HG02943 (cell line): ENCODE data around the gene VPS13C.

ENCODE experiments used
- ATAC-seq: cut with Tn5 transposase; IDR thresholded peaks from one replicate; pipeline ENCODE4 v1.9.1; 2021; ENCODE audit warnings: mild to moderate bottlenecking, low read depth, moderate library complexity; ENCODE audit not compliant: unreplicated experiment

Gene VPS13C

GRCh38 chr15:61829514-61829889 lies 230.7 kb downstream of the VPS13C start:
- ATAC-seq = no peak

DNA sequence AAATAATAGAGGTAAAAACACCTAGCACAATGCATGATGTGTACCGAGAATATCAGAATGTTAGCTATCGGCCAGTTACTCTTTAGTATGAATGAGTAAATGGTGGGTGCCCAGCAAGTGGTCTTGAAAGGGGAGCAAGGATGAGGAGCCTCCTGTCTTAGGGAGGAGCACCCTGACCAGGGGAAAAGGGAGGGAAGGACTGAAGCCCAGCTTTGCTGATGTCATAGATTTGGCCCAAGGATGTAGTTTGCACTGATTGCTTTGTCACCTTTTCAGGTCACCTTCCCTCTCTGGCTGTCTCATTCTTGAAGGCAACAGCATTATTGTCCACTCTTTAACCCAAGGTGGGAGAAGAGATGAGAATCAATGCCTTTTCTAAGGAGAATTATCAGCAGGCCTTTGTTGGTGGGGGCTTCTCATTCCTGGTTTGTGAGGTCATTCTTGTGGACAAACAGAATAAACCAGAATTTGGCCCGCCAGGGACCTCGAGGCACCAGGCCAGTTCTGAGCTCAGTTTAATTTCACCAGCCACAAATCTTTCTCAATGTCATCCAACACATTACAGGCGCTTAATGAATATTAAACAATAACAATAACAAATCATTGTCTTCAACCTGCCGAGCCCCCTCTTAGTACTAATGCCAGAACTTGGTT lies 231.3 kb downstream of the VPS13C start:
- ATAC-seq = no peak

DNA sequence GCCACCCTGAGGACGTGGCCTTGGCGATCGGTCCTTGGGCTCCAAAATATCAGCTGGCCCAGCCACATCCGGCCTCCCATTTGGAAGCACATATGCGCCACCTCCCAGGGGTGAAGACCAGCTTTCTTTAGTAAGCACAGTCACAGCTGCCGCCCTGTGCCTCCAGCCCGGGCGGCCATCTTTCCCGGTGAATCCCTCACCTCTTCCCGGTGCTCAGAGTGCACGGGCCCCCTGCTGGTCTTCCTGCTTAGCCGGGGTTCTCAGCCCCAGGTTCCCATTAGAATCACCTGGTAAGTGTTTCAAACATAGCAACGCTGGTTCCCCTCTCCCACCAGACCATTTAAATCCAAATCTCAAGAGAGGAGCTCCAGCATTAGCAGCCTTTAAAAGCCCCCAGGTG lies 232.2 kb downstream of the VPS13C start:
- no peak for ATAC-seq

DNA sequence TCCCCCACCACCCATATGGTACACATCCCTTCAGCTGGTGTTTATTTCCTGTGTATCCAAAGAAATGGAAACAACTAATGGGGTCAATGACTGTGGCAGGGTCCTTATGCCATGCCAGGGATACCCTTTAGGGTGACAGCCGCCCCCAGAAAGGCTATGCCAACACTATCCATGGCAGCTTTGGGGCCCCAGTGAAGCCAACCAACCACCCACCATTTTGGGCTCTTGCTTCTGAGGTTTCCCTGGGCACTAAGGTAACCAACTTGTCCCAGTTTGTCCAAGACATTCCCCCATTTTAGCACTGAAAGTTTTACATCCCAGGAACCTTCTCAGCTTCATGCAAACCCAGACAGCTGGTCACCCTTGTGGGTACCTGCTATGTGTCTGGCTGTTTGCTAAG lies 233.1 kb downstream of the VPS13C start:
- ATAC-seq = no peak

DNA sequence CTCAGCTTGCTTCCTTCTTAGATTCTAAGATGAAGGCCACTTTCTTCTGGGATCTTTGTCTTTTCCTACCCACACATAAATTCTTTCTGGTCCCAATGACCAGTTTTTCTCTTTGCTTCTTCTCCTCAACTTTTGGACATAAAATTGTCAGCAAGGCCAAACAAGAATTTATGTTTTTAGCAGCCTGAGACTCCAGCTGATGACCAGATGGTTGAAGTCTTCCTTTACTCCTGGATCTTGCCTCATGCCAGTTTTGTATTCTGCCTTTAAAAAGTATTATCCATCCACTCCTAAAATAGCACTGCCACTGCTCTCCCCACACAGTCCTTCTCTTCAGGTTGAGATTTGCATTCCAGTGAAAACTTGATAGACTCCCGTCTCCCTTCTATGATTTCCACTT lies 236.0 kb downstream of the VPS13C start:
- no peak for ATAC-seq

DNA sequence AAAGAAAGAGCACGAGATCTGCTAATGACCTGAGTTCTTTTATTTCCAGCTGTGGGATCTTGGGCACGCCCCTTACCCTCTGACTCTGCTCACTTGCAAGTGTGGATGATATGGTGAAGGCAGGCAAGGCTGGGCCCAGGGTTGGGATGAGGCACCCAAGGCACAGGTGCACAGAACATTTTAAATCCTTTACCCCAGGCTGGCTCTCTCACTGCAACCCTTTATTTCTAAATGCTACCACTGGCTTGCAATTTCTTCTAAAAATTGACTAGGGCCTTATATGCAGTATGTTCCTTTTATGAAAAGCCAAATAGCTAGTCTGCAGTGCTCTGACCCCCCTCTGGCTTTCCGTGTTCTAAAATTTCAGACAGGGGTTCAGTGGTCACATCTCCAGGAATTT lies 237.7 kb downstream of the VPS13C start:
- ATAC-seq = no peak

DNA sequence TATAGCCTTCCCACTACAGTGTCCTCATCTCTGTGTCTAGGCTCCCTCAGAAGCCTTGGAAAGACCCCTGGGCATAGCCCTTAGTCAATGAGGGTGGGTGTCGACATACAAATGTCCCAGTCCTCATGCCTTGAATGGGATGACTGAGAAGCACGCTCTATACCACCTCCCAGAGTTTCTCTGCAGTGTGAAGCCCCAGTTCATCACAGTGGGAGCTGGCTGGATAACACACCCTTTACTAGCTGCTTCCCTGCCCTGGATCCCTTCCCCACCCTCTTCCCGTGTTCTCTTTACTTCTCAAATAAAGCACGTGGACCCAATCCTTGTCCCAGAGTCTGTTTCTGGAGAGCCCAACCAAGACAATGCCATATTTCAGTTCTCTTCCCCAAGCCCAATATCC lies 239.3 kb downstream of the VPS13C start:
- ATAC-seq = no peak

GRCh38 chr15:61820212-61820611 lies 240.0 kb downstream of the VPS13C start:
- ATAC-seq = no peak

GRCh38 chr15:61819386-61819785 lies 240.9 kb downstream of the VPS13C start:
- no peak for ATAC-seq

DNA sequence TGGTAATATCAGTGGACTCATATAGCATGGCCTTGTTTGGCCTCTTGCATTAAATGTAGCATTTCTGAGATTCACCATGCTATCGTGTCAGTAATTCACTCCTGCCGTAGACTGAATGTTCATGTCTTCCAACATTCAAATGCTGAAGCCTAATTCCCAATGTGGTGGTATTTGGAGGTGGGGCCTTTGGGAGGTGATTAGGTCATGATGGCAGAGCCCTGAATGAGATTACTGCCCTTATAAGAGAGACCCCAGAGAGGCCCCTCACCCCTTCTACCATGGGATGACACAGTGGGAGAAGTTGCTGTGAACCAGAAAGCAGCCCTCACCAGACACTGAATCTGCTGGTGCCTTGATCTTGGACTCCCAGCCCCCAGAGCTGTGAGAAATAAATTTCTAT lies 241.4 kb downstream of the VPS13C start:
- no peak for ATAC-seq

GRCh38 chr15:61816856-61817255 lies 243.4 kb downstream of the VPS13C start:
- no peak for ATAC-seq

DNA sequence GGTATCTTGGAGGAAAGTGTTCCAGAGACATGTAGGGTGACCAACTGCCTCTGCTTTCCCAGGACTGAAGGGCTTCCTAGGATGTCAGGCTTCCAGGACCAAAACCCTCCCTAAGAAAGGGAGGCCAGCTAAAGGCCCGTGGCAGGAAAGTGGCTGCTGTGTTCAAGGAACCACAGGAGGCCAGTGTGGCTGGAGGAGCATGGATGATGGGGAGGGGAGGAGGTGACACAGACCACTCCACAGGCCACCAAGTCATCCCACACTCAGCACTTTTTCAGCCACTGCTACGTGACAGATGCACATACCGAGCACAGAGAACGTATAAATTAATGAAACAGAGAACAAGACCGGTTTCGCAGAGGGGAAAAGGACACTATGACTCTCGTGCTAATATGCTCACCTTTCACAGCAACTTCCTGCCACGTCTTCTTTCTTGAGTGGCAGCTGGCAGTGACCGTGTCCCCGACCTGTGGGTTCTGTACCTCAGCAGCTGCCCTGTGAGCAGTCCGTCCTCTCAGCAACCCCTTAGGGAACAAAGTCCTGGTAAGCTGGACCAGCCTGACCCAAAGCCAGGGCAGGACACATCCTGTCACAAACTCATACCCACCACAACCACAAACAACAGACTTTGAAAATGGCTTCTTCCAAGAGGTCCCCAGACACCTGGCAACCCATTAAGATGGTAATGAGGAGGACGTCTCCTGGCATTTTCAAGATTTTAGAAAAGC lies 244.7 kb downstream of the VPS13C start:
- ATAC-seq = no peak

DNA sequence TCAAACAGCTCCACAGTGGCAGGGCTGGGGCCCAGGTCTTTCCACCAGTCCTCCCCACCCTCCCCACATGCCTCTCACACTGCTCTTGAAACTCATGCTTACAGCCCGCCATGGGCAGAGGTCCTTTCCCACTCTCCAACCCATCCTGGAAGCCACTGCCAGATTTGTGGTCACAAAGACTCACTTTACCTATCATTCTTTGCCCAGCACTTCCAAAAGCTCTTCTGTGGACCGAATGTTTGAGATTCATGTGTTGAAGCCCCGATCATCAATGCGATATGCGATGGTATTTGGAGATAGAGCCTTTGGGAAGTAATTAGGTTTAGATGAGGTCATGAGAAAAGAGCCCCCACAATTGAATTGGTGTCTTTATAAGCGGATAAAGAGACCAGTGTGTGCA lies 247.8 kb downstream of the VPS13C start:
- no peak for ATAC-seq

DNA sequence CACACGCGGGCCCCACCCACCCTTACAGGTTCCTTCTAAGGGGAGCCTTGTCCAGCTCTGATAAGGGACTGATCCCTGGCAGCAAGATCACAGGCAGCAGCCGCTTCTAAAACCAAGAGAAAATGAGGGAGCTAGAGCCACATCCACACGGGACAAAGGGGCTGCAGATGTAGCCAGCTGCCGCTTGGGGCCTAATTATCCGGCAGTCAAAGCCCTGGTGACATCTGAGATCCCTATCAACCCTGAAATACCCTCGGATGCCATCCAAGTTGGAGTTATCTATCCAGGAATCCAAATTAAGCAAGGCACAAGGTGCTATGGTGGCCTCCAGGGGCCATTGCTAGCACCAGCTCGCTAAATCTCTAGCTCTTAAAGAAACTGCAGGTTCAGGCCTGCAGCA lies 248.3 kb downstream of the VPS13C start:
- ATAC-seq = no peak

DNA sequence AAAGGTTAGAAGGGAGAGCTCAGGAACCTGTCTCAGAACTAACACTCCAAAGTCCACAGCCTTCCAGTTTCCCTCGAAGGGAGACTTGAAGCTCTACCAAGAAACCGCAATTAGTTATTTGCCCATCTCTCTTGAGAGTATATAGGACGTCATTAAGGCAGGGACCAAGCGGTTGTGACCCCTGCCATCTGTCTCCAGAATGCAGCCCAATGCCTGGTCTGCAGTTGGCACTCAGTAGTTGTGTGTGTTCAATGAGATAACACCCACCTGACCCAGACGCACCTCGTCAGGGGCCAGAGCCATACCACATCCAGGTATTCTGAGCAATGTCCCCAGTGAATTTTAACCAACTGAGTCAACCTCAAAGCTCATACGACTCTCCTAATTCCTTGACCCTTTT lies 251.0 kb downstream of the VPS13C start:
- ATAC-seq = no peak

GRCh38 chr15:61807281-61807929 lies 252.8 kb downstream of the VPS13C start:
- ATAC-seq = no peak
